H1 (cell line): Measurements from ENCODE around the gene TEAD1. TPM values are rescaled to one million over a fixed set of nuclear protein-coding genes. Genes with fewer than 3 reads are reported as not detected.

Experiments used
- CHD2 ChIP-seq: IDR thresholded peaks from 2 replicates; pipeline ENCODE4 v1.6.1; 2012; ENCODE audit warnings: low read length, improper control_type of control experiment
- EZH2 ChIP-seq: fragments of 200-600 bp; sonication (generic); IDR thresholded peaks from 2 replicates; pipeline ENCODE4 v1.7.1; 2012; ENCODE audit warnings: low read depth, mild to moderate bottlenecking, moderate library complexity, low read length, inconsistent platforms; ENCODE audit not compliant: severe bottlenecking
- KDM5A ChIP-seq: fragments of 200-600 bp; IDR thresholded peaks from 2 replicates; pipeline ENCODE4 v1.7.1; 2012; ENCODE audit warnings: mild to moderate bottlenecking, low read length, inconsistent platforms, mixed read lengths
- TCF12 ChIP-seq: IDR thresholded peaks from 2 replicates; pipeline ENCODE4 v1.6.1; 2011; ENCODE audit warnings: low read depth, mild to moderate bottlenecking, low read length
- polyA plus RNA-seq, 7 experiments: library from polyadenylated mRNA; depleted of rRNA in 3 of 7; stranded (reverse) in 5 of 7; unstranded in 2 of 7; fragments of >200 nt in 5 of 7; fragments of 200-250 nt in 2 of 7; gene quantifications; 1 replicate in 5 of 7; 2 replicates in 1 of 7; 4 replicates in 1 of 7; pipeline versions ENCODE4 v1.2.1 to v1.2.3, GENCODE V29; 2011 to 2013; ENCODE audit warnings: missing spikeins in 2 of 7, mixed read lengths in 2 of 7
- total RNA-seq: library from RNA; stranded (reverse); fragmentation: NEBNext Ultra II Directional; extraction: Animal tissue kit (Norgen Biotek cat#: 25700); gene quantifications from 2 replicates; pipeline ENCODE4 v1.2.1, GENCODE V29; 2021
- TF ChIP-seq, protein P1 (sequence below): fragments of 300-600 bp; sonication (generic); IDR thresholded peaks from 2 replicates; pipeline ENCODE4 v1.7.1; 2012; ENCODE audit warnings: low read length, moderate library complexity, mild to moderate bottlenecking, inconsistent platforms; ENCODE audit not compliant: insufficient replicate concordance

The TEAD1 gene
- total and polyA plus RNA-seq, 2 of the 8 experiments (the other 6 are each of a cell fraction or from before 2014, with no cell fraction given) = 15.6 to 67.4 TPM

DNA sequence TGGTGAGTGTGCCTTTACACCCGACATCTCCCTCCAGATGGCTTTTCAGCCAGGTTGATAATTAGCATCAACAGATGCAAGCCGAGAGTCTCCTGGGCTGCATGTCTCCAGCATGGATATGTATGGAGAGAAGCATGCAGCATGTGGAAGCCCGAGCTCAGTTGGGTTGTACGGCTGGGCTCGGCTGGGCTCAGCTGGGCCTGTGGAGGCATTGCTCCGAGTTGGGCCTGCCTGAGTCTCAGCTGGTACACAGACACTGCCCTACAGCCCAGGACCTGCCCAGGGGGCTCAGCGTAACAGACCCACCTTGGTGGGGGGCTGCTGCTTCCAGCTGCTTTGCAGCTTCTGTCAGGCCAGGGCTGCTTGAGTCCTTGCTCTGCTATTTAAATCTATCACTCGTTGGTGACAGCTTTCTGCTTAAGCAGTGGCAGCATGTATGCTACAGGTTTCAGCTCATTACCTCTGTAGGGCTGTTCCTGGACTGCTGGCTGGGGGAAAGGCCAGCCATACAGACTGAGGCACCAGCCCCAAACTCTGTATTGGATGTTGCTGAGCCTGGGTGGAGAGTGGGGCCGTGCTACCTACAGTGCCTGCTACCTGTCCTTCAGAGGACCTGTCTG, 115.5 kb downstream of the TEAD1 start (continued):
- TF ChIP-seq, protein P1, sequence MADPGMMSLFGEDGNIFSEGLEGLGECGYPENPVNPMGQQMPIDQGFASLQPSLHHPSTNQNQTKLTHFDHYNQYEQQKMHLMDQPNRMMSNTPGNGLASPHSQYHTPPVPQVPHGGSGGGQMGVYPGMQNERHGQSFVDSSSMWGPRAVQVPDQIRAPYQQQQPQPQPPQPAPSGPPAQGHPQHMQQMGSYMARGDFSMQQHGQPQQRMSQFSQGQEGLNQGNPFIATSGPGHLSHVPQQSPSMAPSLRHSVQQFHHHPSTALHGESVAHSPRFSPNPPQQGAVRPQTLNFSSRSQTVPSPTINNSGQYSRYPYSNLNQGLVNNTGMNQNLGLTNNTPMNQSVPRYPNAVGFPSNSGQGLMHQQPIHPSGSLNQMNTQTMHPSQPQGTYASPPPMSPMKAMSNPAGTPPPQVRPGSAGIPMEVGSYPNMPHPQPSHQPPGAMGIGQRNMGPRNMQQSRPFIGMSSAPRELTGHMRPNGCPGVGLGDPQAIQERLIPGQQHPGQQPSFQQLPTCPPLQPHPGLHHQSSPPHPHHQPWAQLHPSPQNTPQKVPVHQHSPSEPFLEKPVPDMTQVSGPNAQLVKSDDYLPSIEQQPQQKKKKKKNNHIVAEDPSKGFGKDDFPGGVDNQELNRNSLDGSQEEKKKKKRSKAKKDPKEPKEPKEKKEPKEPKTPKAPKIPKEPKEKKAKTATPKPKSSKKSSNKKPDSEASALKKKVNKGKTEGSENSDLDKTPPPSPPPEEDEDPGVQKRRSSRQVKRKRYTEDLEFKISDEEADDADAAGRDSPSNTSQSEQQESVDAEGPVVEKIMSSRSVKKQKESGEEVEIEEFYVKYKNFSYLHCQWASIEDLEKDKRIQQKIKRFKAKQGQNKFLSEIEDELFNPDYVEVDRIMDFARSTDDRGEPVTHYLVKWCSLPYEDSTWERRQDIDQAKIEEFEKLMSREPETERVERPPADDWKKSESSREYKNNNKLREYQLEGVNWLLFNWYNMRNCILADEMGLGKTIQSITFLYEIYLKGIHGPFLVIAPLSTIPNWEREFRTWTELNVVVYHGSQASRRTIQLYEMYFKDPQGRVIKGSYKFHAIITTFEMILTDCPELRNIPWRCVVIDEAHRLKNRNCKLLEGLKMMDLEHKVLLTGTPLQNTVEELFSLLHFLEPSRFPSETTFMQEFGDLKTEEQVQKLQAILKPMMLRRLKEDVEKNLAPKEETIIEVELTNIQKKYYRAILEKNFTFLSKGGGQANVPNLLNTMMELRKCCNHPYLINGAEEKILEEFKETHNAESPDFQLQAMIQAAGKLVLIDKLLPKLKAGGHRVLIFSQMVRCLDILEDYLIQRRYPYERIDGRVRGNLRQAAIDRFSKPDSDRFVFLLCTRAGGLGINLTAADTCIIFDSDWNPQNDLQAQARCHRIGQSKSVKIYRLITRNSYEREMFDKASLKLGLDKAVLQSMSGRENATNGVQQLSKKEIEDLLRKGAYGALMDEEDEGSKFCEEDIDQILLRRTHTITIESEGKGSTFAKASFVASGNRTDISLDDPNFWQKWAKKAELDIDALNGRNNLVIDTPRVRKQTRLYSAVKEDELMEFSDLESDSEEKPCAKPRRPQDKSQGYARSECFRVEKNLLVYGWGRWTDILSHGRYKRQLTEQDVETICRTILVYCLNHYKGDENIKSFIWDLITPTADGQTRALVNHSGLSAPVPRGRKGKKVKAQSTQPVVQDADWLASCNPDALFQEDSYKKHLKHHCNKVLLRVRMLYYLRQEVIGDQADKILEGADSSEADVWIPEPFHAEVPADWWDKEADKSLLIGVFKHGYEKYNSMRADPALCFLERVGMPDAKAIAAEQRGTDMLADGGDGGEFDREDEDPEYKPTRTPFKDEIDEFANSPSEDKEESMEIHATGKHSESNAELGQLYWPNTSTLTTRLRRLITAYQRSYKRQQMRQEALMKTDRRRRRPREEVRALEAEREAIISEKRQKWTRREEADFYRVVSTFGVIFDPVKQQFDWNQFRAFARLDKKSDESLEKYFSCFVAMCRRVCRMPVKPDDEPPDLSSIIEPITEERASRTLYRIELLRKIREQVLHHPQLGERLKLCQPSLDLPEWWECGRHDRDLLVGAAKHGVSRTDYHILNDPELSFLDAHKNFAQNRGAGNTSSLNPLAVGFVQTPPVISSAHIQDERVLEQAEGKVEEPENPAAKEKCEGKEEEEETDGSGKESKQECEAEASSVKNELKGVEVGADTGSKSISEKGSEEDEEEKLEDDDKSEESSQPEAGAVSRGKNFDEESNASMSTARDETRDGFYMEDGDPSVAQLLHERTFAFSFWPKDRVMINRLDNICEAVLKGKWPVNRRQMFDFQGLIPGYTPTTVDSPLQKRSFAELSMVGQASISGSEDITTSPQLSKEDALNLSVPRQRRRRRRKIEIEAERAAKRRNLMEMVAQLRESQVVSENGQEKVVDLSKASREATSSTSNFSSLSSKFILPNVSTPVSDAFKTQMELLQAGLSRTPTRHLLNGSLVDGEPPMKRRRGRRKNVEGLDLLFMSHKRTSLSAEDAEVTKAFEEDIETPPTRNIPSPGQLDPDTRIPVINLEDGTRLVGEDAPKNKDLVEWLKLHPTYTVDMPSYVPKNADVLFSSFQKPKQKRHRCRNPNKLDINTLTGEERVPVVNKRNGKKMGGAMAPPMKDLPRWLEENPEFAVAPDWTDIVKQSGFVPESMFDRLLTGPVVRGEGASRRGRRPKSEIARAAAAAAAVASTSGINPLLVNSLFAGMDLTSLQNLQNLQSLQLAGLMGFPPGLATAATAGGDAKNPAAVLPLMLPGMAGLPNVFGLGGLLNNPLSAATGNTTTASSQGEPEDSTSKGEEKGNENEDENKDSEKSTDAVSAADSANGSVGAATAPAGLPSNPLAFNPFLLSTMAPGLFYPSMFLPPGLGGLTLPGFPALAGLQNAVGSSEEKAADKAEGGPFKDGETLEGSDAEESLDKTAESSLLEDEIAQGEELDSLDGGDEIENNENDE = no peak
- TF ChIP-seq TCF12 (no peak), EZH2 (no peak), KDM5A (no peak), CHD2 (no peak)
